NAMALWA (cell line): ENCODE results near the gene IL1R2.

ENCODE experiments used
- DNase-seq: peaks from one replicate; pipeline ENCODE4 v3.0.0-alpha.2; 2015; ENCODE audit warnings: low spot score

Gene IL1R2

DNA sequence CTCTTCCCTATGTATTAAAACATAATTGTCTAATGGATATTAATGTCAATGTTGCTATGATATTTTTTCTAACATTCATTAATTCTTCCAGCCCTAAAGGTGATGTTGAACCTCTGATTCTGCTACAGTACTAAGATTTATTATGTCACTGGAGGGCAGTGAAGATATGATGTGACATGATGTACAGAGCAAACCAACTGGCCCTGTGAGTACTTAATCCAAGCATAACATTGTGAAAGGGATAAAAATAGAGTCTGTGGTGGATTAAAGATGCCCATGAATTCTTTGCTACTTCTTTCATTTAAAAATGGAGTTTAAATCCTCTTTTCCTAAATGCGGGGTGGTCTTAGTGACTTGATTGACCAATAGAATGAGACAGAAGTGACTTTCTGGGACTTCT, 51.8 kb downstream of the IL1R2 start:
- DNase-seq = no peak

DNA sequence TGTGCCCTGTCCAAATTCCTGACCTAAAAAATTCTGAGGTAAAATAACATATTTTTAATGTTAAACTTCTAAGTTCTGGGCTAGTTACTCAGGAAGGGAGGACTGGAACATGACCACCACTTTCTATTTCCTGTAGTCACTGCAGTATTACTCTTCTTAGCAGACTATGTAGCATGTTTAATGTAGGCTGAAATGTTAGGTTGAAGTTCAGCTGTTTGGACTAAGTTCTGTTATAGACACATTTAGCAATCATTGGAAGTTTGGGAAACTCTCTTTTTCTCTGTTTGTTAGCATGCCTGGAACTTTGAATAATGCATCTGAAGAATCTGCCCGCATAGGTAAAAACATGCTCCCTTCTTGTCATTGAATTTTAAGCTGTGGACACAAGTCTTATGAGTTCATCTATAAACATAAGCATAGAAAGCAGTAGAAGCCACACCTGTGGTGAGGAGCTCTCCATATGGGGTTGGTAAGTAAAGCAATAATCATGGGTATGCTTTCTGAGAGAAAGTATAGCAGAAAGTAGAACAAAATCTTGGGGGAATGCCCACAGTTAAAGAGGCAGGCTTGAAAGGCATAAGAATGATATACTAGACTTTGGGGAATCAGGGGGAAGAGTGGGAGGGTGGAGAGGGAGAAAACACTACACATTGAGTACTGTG, 52.6 kb downstream of the IL1R2 start:
- DNase-seq = no peak

DNA sequence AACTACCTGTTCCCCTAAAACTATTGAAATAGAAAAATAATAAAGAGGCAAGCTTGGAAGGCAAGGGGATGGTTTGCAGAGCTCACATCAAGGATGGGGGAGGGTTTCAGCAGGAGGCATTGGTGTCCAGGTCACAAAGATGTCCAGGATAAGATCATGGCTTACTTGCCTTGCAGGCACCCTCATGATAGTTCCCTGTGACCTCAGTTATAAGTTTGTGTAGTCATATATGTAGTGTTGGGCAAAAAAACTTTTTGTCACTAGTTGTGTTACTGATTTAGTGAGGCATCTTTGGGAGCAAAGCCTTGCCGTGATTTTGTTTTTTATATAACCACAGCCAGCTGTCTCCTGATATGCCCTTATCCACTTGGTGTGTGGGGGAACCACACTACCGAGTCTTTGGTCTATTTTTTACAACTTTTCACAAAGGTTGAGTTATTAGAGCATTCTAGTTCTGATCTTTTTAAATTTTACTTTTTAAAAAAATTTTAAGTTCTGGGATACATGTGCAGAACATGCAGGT, 53.3 kb downstream of the IL1R2 start:
- no peak for DNase-seq

DNA sequence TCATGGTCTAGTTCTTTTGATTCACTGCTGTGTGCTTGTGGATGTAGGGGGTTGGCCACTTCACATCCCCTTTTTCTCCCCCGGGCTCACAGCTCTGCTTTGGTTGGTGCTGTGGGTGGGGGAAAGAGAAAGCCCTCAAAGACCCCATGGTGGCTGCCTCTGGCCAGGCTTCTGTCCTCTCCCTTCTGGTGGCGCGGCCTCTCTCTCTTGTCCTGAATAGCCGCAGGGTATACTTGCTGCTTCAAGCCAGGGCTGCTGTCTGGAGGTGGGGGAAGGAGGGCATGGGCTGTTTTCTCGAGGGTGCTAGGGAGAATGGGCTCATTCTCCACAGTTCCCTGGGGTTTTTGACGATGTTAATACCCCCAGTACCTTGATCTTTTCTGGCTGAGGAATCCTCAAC, 53.9 kb downstream of the IL1R2 start:
- DNase-seq = no peak

DNA sequence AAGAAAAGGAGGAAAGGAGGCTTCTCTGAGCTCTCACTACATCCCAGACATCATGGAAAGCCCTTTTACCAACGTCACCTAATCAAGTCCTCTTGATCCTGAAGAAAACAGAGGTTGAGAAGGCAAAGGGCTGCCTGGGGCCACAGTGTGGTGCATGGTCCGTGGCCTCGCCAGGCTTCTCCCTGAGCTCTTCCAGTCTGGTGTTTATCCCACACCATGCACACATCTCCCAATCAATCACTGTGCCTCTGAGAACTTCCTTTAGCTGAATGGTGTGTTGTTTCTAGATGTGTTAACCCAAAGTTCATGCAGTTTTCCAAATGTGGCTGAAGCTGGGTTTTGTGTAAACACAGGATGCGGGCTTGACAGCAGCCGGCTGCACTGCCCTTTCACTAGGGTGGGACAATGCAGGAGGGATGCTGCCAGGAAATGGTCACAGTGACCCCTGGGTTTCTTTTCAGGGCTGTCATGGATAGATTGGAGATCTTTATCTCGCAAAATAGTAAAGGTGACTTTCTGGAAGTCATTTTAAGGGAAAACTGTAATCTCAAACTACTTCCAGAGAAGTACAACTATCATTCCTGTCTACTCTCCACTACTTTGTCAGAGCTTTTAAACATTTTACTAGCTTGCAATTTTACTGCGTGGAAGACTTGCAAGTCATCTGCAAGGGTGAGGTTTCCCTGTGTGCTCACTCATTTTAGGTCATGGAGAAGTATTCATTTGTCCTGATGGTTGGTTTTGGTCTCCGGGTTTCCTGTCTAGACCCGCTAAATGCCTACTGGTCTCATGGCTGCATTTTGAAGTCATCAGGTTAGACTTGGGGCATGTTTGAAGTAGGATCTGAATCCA, 54.6 kb downstream of the IL1R2 start:
- DNase-seq = no peak

DNA sequence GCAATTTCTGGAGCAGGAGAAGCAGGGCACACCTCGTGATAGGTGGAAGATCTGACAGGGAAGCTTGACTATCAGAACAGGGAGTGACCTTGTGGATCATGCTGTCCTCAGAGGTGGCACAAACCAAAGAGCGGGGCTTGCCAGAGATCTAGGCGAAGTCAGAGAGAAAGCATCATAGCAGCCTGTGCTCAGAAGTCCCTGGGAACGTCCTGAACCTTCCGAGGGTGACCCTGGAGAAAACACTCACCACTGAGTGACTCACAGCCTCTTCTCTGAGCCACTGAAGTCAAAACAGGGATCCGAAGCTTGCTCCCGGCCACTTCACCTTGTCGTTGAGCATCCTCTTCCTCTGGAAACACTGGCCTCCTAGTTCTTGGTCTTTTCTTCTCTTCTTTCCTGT, 56.7 kb downstream of the IL1R2 start:
- no peak for DNase-seq

DNA sequence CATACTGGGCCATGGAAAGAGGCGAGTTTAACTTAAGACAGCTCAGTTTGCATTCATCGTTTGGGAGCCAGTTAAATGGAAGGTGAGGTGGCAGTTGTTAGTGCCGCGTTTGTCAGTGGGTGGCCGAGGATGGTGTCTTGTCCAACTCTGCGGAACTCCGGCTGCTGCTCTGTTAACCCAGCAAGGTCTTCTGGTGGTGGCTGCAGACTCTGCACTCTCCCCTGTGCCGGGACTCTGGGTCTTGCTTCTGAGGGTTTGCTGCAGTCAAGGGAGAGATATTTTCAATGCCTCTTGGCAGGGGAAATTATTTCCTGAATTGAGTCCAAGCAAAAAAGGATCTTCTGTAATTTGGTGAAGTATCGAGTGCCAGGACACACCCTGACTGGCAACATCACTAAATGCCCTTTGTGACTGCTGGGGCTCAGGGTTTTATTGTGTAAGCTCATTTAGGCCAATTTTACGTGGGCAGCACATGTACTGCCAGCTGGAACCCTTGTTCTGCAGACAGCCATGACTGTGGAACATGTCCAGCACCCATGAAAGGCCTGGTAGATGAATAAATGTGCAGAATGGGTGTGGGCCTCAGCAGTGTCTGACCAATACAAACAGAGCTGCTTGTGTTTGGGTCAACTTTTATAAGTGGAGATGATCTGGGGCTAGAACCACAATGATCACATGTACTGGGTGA, 58.1 kb downstream of the IL1R2 start:
- no peak for DNase-seq

DNA sequence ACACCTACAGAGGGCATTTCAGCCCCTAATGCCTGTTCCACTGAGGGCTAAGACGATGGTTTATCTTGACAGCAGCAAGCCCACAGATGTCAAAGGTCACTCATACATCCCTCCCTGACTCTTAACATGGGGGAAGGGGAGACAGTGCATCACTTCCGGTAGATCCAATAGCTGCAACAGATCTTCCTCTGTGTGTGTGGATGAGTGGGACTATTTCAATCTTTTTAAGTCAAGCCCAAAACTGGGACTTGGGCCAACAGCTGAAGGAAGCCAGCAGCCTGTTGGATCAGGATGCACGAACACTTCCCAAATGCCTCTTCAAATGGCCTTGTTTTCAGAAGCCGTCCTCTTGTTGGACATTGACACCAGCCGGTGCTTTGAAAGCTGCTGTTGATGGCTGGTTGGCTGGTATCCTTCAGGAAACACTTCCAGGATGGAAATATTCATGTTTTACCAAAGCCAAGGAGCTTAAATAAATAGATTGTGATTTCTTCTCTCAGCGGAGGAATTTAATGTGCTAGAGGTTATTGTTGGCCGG, 59.2 kb downstream of the IL1R2 start:
- DNase-seq = no peak

DNA sequence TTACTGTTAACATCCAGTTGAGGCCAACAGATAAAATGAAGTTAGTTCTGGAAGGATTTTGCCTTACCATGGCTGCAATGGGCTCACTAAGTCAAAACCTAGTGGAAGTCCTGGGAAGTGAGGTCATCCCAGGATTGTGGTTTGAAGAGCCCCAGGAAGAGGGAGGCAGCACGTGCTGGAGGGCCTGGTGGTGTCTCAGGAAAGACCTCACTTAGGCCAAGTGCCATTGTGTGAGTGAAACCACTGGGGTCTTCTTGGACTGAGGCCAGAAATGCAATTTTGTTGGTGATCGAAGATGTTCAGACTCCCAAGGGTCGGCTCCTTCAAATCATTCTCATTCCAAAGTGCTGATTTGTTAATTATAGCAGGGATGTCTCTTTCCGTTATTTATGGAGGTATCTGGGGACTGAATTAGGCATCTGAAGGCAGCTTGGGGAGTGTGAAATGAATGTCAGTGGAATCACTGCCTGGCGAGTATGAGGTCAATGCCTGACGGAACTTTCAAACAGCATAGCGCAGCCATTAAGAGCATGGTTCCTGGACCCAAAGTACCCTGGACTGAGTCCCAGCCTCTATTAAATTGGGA, 60.0 kb downstream of the IL1R2 start:
- no peak for DNase-seq

DNA sequence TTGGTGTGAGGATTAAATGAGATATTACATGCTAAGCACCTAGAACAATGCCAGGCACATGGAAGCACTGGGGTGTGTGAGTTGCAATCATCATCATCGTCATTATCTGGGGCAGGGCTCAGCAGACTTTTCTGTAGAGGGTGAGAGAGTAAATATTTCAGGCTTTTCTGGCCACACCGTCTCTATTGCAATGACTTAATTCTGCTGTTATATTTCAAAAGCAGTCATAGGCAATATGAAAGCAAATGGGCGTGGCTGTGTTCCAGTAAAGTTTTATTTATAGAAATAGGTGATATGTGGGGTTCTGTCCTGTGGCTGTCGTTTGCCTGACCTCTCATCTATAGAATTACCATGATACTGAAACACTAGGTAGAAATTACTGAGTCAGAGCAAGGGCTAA, 60.6 kb downstream of the IL1R2 start:
- no peak for DNase-seq

DNA sequence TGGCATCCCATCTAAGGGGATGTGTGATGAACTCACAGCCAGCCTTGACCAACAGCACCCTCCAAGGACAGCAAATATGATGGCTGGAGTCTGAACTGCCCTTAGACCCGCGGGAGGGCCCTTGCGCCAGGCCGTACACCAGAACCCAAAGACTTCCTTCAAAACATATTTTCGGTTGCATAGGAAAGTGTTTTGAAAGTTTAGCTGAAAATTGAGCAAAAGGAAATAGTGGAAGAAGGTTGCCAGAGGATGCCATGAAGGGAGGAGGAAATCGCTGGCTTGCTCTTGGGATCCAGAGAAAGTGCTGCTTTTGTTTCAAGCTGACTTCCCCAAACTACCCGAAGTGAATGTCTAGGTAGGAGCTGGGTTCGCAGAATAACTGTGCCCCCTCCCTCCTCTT, 61.3 kb downstream of the IL1R2 start:
- no peak for DNase-seq

DNA sequence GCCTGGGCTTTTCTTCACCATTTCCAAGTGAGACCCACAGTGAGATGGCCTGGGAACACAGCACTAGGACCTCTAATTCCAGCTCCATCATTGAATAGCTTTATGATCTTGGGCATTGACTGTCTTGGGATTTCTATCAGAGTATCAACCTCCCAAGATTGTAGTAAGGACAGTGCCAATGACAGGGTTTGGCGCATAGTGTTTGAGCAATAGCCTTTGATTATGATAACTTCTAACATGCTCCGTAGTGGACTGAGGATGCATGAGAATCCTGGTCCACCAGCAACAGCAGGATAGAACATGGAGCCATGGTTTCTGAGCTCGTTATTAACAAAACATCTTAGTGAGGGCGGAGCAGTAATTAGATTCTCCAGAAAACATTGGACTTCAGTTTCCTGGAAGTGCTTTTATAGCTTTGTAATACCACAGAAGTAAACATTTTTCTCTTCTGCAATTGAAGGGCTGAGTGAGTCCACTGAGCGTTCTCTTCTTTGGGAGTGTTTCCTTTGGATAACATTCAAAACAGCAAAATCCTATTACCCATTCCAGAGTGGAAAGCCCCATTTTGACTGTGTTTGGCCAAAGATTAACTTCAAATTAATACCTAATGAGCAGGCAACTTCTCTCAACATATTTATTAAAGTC, 63.7 kb downstream of the IL1R2 start:
- DNase-seq = no peak

DNA sequence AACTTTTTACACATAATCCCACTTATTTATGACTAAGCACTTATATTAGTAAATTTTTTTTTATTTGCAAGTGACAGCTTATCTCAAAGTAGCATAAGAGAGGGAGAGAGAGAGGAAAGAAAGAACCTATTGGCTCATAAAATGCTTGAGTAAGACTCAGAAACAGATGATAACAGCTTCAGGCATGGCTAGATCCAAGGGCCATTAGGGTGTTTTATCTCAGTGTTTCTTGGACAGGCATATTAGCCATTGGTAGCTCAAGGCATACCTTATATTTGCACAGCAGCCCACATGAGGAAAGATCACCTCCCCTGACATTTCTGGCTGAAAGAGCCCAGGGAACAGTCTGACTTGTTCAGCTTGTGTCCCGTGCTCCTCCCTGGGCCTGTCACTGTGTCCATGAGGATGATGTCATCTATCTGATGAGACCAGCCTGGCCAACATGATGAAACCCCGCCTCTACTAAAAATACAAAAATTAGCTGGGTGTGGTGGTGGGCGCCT, 64.4 kb downstream of the IL1R2 start:
- DNase-seq = no peak

DNA sequence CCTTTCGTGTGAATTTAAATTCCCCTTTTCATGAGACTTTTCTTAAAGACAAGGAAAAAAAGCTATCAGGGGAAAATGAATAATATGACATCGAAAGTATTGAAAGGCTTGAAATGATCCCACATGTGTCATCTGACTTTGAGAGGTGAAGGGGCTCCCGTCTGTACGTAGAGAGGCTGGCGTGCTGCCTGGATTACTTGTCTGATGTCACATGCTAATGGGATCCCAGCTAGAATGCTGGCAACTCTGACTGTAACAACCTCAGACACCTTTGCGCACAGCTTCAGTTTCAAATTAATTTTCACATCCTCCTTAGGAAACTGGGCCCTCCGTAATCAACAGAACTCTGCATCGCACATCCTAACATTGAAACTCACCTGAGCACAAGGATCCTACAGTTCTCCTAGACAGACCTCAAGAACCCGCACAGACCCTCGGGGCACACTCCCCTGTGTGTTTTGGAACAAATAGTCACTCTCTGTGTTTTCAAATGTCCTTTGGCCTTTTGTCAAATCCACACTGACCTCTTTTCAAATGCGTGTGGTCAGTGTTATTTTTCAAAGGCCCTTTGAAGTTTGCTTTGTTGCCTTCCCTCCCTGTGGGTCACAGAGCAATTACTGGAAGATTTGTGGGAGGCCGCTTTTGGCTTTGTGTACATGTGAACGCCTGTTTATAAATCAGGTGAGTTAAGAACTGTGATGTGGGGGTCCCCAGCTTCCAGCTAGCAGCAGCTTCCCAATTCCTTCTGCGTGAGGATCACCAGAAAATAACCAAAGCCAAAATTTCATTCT, 65.9 kb downstream of the IL1R2 start:
- no peak for DNase-seq

DNA sequence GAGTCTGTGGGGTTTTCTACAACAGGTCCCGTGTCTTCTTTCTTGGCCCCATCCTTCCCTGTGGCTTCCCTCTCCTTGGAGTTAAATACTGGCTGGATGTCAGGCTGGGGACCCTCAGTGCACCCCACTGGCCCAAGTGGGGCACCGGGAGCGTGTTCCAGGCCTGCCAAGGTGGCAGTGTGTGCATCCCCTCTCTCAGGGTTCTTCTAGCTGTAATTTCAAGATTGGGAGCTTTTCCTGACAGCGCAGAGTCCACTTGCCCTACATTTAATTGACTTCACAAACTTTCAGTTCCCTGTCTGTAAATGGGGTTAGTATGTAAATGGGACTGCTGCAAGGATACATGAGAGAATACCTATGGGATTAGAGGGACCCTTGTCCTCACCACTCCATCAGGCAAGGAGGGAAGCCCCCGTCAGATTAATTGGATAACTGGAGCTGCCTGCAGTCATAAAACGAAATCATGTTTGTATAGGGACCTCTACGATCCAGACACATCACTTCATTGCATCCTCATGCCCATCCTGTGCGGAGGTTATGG, 66.6 kb downstream of the IL1R2 start:
- no peak for DNase-seq

DNA sequence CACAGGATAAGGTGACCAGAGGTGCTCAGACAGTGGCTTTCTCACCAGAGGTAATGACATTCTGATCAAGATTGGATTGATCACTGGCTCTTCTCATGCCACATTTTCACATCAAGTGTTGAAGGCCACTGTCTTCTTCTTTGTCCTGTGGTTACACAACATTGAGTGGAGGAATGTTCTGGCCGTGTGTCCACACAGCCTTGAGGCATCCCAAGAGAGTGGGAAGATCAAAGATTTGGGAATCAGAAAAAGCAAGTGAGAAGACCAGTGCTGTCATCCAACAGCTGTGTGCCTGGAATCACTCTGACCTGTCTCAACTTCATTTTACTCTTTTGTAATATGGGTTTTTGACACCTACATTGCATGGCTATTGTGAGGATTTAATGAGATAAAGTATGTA, 67.4 kb downstream of the IL1R2 start:
- DNase-seq = no peak

DNA sequence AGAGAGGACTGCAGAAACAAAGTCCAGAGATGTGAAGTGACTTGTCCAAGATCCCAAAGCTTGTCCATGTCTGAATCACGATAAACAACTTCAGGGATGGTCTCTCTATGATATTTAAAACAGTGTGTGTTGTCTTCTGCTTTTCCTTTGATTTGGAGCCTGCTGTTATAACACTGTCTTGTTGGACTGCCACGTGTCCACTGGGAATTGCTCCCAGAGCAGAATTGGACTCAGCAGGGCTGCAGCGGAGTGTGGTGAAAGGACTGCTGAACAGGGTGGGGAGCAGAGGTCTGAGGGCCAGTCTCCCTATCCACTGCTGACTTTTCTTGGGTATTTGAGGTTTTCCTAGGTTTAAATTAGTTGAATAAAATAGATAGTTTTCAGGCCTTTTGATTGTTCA, 68.3 kb downstream of the IL1R2 start:
- no peak for DNase-seq

DNA sequence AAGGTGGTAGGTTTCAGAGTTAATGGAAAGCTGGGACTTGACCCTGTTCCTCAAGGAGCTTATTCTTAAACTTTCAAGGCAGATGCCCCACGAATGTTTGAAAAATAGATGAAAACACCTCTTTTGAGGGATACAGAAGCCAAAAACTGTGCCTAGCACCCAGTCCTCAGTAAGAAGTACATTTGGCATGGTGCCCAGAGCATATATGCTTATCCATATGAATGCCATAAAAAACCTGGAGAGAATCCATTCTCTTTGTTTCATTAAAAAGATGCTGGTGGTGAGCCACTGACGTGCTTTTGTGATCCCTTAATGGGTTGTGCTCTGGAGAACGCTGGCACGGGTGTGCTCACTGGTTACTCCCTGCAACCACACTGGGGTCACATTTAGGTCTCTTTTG, 69.0 kb downstream of the IL1R2 start:
- no peak for DNase-seq

DNA sequence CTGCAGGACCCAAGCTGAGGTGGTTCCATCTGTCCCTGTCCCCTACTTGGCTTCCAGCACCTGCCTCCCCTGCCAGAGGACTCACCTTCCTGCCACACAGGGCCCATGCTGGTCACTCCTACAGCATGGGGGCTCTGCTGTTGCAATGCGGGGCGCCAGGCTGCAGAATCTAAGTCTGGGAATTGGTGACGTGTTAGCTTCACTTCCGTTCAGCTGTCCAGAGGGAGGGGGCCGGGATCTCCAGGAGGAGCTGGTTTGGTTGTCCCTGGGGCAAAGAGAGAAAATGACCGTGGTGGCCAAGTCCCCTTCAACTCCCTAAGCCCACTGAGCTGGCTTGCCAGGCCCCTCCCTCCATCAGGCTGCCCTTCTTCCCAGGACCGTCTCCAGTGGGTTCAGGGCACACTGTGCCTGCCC, 69.5 kb downstream of the IL1R2 start:
- no peak for DNase-seq
